ENCODE measurements around the gene CAPN11.
A peak's percentile ranks its signal among the peaks of the same experiment; 100 is the strongest.

Gene CAPN11

GRCh38 chr6:44154067-44154466, 4.6 kb upstream of the CAPN11 start:
- Mint-ChIP-seq H3K4me3 (no peak overlapping the region), H3K27me3 (peaks cover 2% of the 10 kb centered on the region), H3K9me3 (no peaks in the 10 kb centered on the region), H3K36me3 (peaks cover 7% of the 10 kb centered on the region), H3K27ac (no peak overlapping the region), H3K4me1 (peaks cover 10% of the 10 kb centered on the region)
- ATAC-seq (ENCODE audit: low read depth) = no peak
- no peak for DNase-seq (ENCODE audit: low spot score in 2 of 2)

- H3K27ac Mint-ChIP-seq = no peak overlapping the region
- ATAC-seq (ENCODE audit: low read depth) = no peak
- DNase-seq (ENCODE audit: low spot score in 2 of 2) = no peak
- peaks cover 3% of the 10 kb centered on the region for H3K36me3 Mint-ChIP-seq
- H3K9me3 Mint-ChIP-seq = no peaks in the 10 kb centered on the region
- peaks cover 2% of the 10 kb centered on the region for H3K27me3 Mint-ChIP-seq
- H3K4me3 Mint-ChIP-seq = no peak overlapping the region
- no peaks in the 10 kb centered on the region for H3K4me1 Mint-ChIP-seq
Measured at GRCh38 chr6:44156494-44157151, 2.0 kb upstream of the CAPN11 start.

GRCh38 chr6:44157152-44157521, 1.5 kb upstream of the CAPN11 start:
- no peak overlapping the region for H3K27ac Mint-ChIP-seq
- H3K4me1 Mint-ChIP-seq = no peaks in the 10 kb centered on the region

GRCh38 chr6:44161997-44162338, 3.3 kb downstream of the CAPN11 start:
- DNase-seq (ENCODE audit: low spot score in 2 of 2) (no peak), ATAC-seq (ENCODE audit: low read depth) (peak; percentile 29)
- H3K4me3 Mint-ChIP-seq = no peak overlapping the region
- no peaks in the 10 kb centered on the region for H3K9me3 Mint-ChIP-seq
- H3K27ac Mint-ChIP-seq = no peak overlapping the region
- no peaks in the 10 kb centered on the region for H3K4me1 Mint-ChIP-seq
- no peaks in the 10 kb centered on the region for H3K36me3 Mint-ChIP-seq
- H3K27me3 Mint-ChIP-seq = peaks cover 19% of the 10 kb centered on the region

More at GRCh38 chr6:44157152-44157521, 1.5 kb upstream of the CAPN11 start:
- ATAC-seq (ENCODE audit: low read depth) (no peak), DNase-seq (ENCODE audit: low spot score in 2 of 2) (no peak)
- H3K27me3 Mint-ChIP-seq = peaks cover 2% of the 10 kb centered on the region
- H3K4me3 Mint-ChIP-seq = no peak overlapping the region
- H3K36me3 Mint-ChIP-seq = peaks cover 3% of the 10 kb centered on the region
- no peaks in the 10 kb centered on the region for H3K9me3 Mint-ChIP-seq

- Mint-ChIP-seq H3K9me3 (no peaks in the 10 kb centered on the region), H3K27ac (no peak overlapping the region)
- no peak for ATAC-seq (ENCODE audit: low read depth)
Measured at GRCh38 chr6:44162876-44163625, 4.4 kb downstream of the CAPN11 start.

GRCh38 chr6:44166116-44166515, 7.5 kb downstream of the CAPN11 start:
- ATAC-seq (ENCODE audit: low read depth) = no peak

More at GRCh38 chr6:44162876-44163625, 4.4 kb downstream of the CAPN11 start:
- H3K36me3 Mint-ChIP-seq = no peaks in the 10 kb centered on the region
- H3K27me3 Mint-ChIP-seq = peaks cover 18% of the 10 kb centered on the region
- H3K4me1 Mint-ChIP-seq = no peaks in the 10 kb centered on the region
- no peak for DNase-seq (ENCODE audit: low spot score in 2 of 2)
- H3K4me3 Mint-ChIP-seq = no peak overlapping the region

GRCh38 chr6:44166591-44167184, 8.1 kb downstream of the CAPN11 start:
- DNase-seq (ENCODE audit: low spot score in 2 of 2) (no peak), ATAC-seq (ENCODE audit: low read depth) (no peak)
- Mint-ChIP-seq H3K36me3 (no peaks in the 10 kb centered on the region), H3K4me3 (no peak overlapping the region), H3K27me3 (peaks cover 21% of the 10 kb centered on the region), H3K4me1 (no peaks in the 10 kb centered on the region), H3K27ac (no peak overlapping the region), H3K9me3 (no peaks in the 10 kb centered on the region)

More at GRCh38 chr6:44166116-44166515, 7.5 kb downstream of the CAPN11 start:
- Mint-ChIP-seq H3K4me3 (no peak overlapping the region), H3K9me3 (no peaks in the 10 kb centered on the region), H3K27me3 (peaks cover 21% of the 10 kb centered on the region), H3K4me1 (no peaks in the 10 kb centered on the region), H3K36me3 (no peaks in the 10 kb centered on the region), H3K27ac (no peak overlapping the region)
- no peak for DNase-seq (ENCODE audit: low spot score in 2 of 2)

- no peak for DNase-seq (ENCODE audit: low spot score in 2 of 2)
- Mint-ChIP-seq H3K27ac (no peak overlapping the region), H3K27me3 (peaks cover 18% of the 10 kb centered on the region), H3K4me1 (no peaks in the 10 kb centered on the region), H3K4me3 (no peak overlapping the region), H3K9me3 (no peaks in the 10 kb centered on the region), H3K36me3 (no peaks in the 10 kb centered on the region)
- no peak for ATAC-seq (ENCODE audit: low read depth)
Measured at GRCh38 chr6:44167567-44167966, 8.9 kb downstream of the CAPN11 start.

GRCh38 chr6:44169154-44169553, 10.5 kb downstream of the CAPN11 start:
- H3K27ac Mint-ChIP-seq = no peak overlapping the region

GRCh38 chr6:44169886-44170570, 11.4 kb downstream of the CAPN11 start:
- no peak overlapping the region for H3K27ac Mint-ChIP-seq
- peaks cover 14% of the 10 kb centered on the region for H3K27me3 Mint-ChIP-seq
- H3K4me3 Mint-ChIP-seq = no peak overlapping the region
- ATAC-seq (ENCODE audit: low read depth) = no peak
- no peak for DNase-seq (ENCODE audit: low spot score in 2 of 2)
- peaks cover 3% of the 10 kb centered on the region for H3K4me1 Mint-ChIP-seq
- H3K36me3 Mint-ChIP-seq = no peaks in the 10 kb centered on the region
- H3K9me3 Mint-ChIP-seq = no peaks in the 10 kb centered on the region

More at GRCh38 chr6:44169154-44169553, 10.5 kb downstream of the CAPN11 start:
- H3K9me3 Mint-ChIP-seq = no peaks in the 10 kb centered on the region
- H3K36me3 Mint-ChIP-seq = no peaks in the 10 kb centered on the region
- DNase-seq (ENCODE audit: low spot score in 2 of 2) (no peak), ATAC-seq (ENCODE audit: low read depth) (no peak)
- H3K4me3 Mint-ChIP-seq = no peak overlapping the region
- peaks cover 19% of the 10 kb centered on the region for H3K27me3 Mint-ChIP-seq
- peaks cover 3% of the 10 kb centered on the region for H3K4me1 Mint-ChIP-seq

GRCh38 chr6:44171899-44172546, 13.4 kb downstream of the CAPN11 start:
- no peaks in the 10 kb centered on the region for H3K36me3 Mint-ChIP-seq
- no peaks in the 10 kb centered on the region for H3K9me3 Mint-ChIP-seq
- peaks cover 6% of the 10 kb centered on the region for H3K4me1 Mint-ChIP-seq
- no peak overlapping the region for H3K4me3 Mint-ChIP-seq
- DNase-seq (ENCODE audit: low spot score in 2 of 2) = no peak
- H3K27me3 Mint-ChIP-seq = peaks cover 9% of the 10 kb centered on the region
- H3K27ac Mint-ChIP-seq = no peak overlapping the region
- no peak for ATAC-seq (ENCODE audit: low read depth)

GRCh38 chr6:44172731-44173500, 14.3 kb downstream of the CAPN11 start:
- DNase-seq (ENCODE audit: low spot score in 2 of 2) = peak; percentile 73 to 80
- Mint-ChIP-seq H3K27me3 (peaks cover 9% of the 10 kb centered on the region), H3K4me3 (no peak overlapping the region), H3K4me1 (peaks cover 10% of the 10 kb centered on the region), H3K36me3 (no peaks in the 10 kb centered on the region), H3K27ac (no peak overlapping the region), H3K9me3 (no peaks in the 10 kb centered on the region)
- peak; percentile 74 for ATAC-seq (ENCODE audit: low read depth)

- H3K4me1 Mint-ChIP-seq = peaks cover 10% of the 10 kb centered on the region
- no peak for ATAC-seq (ENCODE audit: low read depth)
- H3K36me3 Mint-ChIP-seq = no peaks in the 10 kb centered on the region
- no peak overlapping the region for H3K27ac Mint-ChIP-seq
- H3K4me3 Mint-ChIP-seq = no peak overlapping the region
- H3K27me3 Mint-ChIP-seq = peaks cover 6% of the 10 kb centered on the region
- no peaks in the 10 kb centered on the region for H3K9me3 Mint-ChIP-seq
- DNase-seq (ENCODE audit: low spot score in 2 of 2) = no peak
Measured at GRCh38 chr6:44176130-44176761, 17.6 kb downstream of the CAPN11 start.

All from memory B cell (primary cell).